ENCODE measurements around the gene TIMP2. TPM values are rescaled to one million over a fixed set of nuclear protein-coding genes. Genes with fewer than 3 reads are reported as not detected.

The TIMP2 gene
- total and polyA plus RNA-seq, 2 of the 8 experiments (the other 6 are each of a cell fraction or from before 2014, with no cell fraction given), result 18.2 to 43.3 TPM

DNA sequence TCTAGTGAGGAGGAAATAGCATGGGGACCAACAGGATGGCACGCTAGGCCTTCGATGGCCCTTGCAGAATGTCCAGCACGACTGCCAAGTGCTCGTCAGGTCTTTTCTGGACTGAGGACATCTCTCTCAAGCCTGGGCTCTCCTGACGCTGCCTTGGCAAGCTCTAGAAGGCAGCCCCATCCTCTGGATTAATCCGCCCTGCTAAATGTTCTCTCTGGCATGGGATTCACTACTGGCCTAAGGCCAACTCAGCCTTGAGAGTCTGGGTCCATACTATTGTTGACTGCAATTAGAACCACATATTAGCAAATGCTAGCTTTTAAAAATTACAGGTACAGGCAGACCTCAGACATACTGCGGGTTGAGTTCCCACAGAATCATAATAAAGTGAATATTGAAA is 19.6 kb downstream of the TIMP2 start:
- H4K5ac ChIP-seq (ENCODE audit: insufficient read length, low read depth, low read length), result no peak overlapping the region
- H3K4ac ChIP-seq (replicated peaks; ENCODE audit: insufficient read length, low read depth, low read length), result no peak overlapping the region
- peaks cover 9% of the 10 kb centered on the region for H3K79me1 ChIP-seq (ENCODE audit: low read depth, low read length)
- ChIA-PET CTCF (ENCODE audit: partially characterized antibody) (interaction anchor here (0.7 to 3.5 kb wide), 3 partner anchors 9 to 646 kb away, joined by 3 to 20 read pairs (median 6); no protein-coding TSS in a partner anchor), POLR2A (ENCODE audit: partially characterized antibody) (no interaction called here)
- H3K4me3 ChIP-seq (ENCODE audit: extremely low read depth in 1 of 4, insufficient read depth in 2 of 4, low read depth in 3 of 4, low read length in 4 of 4), result no peak overlapping the region
- no peak overlapping the region for H3K9ac ChIP-seq (replicated peaks in 1 of 4; ENCODE audit: extremely low read depth in 1 of 4, low read depth in 3 of 4, low read length in 3 of 4)
- H2AK5ac ChIP-seq (ENCODE audit: low read depth, low read length), result no peak overlapping the region
- peaks cover 4 to 13% (median 5%) of the 10 kb centered on the region in 4 experiments; a peak in 6 of 7 replicates for H3K4me1 ChIP-seq (replicated peaks in 1 of 4; ENCODE audit: control insufficient read depth in 3 of 4, insufficient read depth in 4 of 4, low read length in 3 of 4)
- FAIRE-seq (no peak), DNase-seq (ENCODE audit: low read depth in 1 of 2, low spot score in 2 of 2) (no peak)
- no peaks in the 10 kb centered on the region for H3K9me3 ChIP-seq (ENCODE audit: insufficient read depth in 2 of 2, low read depth in 1 of 2, low read length in 1 of 2)
- no peak overlapping the region for H2AFZ ChIP-seq (ENCODE audit: low read length)
- peaks cover 8 to 14% of the 10 kb centered on the region in 2 experiments for H4K20me1 ChIP-seq (replicated peaks in 1 of 2; ENCODE audit: control insufficient read depth in 1 of 2, insufficient read depth in 2 of 2, low read length in 2 of 2)
- no peak overlapping the region for H3K56ac ChIP-seq (replicated peaks; ENCODE audit: insufficient read length, low read depth, low read length)
- H4K8ac ChIP-seq (ENCODE audit: extremely low read depth, insufficient read depth, low read length), result no peak overlapping the region
- no peak overlapping the region for H2BK12ac ChIP-seq (ENCODE audit: low read depth, low read length)
- H3K23ac ChIP-seq (ENCODE audit: insufficient read length), result no peak overlapping the region
- no peak overlapping the region for H3K18ac ChIP-seq (ENCODE audit: extremely low read depth, low read length)
- H3K23me2 ChIP-seq (ENCODE audit: low read depth, low read length), result no peaks in the 10 kb centered on the region
- H3K27ac ChIP-seq (ENCODE audit: low read depth, low read length), result no peak overlapping the region
- H2BK20ac ChIP-seq (ENCODE audit: low read length), result no peak overlapping the region
- peaks cover 0 to 27% of the 10 kb centered on the region in 2 experiments; a peak in 2 of 4 replicates for H3K79me2 ChIP-seq (ENCODE audit: control insufficient read depth in 1 of 2, insufficient read depth in 2 of 2, low read length in 2 of 2)
- WGBS, 2 experiments (ENCODE audit: extremely low coverage in 1 of 2, insufficient coverage in 1 of 2, insufficient read length in 1 of 2, insufficient replicate concordance in 2 of 2, low coverage in 1 of 2, low lambda C conversion rate in 2 of 2, missing lambda C conversion rate in 1 of 2), result 94% methylated on average over 7 of the region's 7 CpGs; no CpG with 5 or more reads in 1 of the 2 experiments
- H2BK5ac ChIP-seq (ENCODE audit: low read depth, low read length), result no peak overlapping the region
- H3K14ac ChIP-seq (ENCODE audit: insufficient read length), result no peak overlapping the region
- no peak overlapping the region for H2BK120ac ChIP-seq (replicated peaks; ENCODE audit: low read depth, low read length)
- H4K91ac ChIP-seq (replicated peaks; ENCODE audit: insufficient read length, low read length), result no peak overlapping the region
- no peaks in the 10 kb centered on the region; a peak in 1 of 7 replicates for H3K27me3 ChIP-seq (replicated peaks in 1 of 4; ENCODE audit: control insufficient read depth in 3 of 4, extremely low read depth in 1 of 4, insufficient read depth in 3 of 4, low read length in 3 of 4)
- H2BK15ac ChIP-seq (ENCODE audit: low read length), result no peak overlapping the region
- peaks cover 0 to 3% (median 1%) of the 10 kb centered on the region in 4 experiments; a peak in 3 of 8 replicates for H3K36me3 ChIP-seq (ENCODE audit: control insufficient read depth in 2 of 4, insufficient read depth in 4 of 4, low read length in 3 of 4)
- no peak overlapping the region for H3K4me2 ChIP-seq (ENCODE audit: insufficient read depth in 1 of 2, low read depth in 2 of 2, low read length in 2 of 2)
- TF ChIP-seq CTBP2 (IDR thresholded peaks at IDR 0.05; ENCODE audit: borderline replicate concordance, insufficient read depth, insufficient read length, low read length) (no peak), KDM4A (IDR thresholded peaks at IDR 0.05; ENCODE audit: low read depth, low read length, severe bottlenecking) (no peak)
- TF ChIP-seq, protein P1, sequence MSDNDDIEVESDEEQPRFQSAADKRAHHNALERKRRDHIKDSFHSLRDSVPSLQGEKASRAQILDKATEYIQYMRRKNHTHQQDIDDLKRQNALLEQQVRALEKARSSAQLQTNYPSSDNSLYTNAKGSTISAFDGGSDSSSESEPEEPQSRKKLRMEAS (IDR thresholded peaks at IDR 0.05), result no peak
- TF ChIP-seq, protein P2, sequence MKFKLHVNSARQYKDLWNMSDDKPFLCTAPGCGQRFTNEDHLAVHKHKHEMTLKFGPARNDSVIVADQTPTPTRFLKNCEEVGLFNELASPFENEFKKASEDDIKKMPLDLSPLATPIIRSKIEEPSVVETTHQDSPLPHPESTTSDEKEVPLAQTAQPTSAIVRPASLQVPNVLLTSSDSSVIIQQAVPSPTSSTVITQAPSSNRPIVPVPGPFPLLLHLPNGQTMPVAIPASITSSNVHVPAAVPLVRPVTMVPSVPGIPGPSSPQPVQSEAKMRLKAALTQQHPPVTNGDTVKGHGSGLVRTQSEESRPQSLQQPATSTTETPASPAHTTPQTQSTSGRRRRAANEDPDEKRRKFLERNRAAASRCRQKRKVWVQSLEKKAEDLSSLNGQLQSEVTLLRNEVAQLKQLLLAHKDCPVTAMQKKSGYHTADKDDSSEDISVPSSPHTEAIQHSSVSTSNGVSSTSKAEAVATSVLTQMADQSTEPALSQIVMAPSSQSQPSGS (IDR thresholded peaks at IDR 0.05; ENCODE audit: low read length), result no peak

Data from H1 (cell line).